Right atrium auricular region (tissue), 2 donors: Measurements from ENCODE around the gene CYTH3. TPM values are rescaled to one million over a fixed set of nuclear protein-coding genes. Genes with fewer than 3 reads are reported as not detected.
"Not testable (repeated sequence)": the region's sequence is repeated elsewhere in the genome, so short reads cannot be mapped to it uniquely, and the experiment has no call there.

ENCODE experiments used
- DNase-seq: peaks from one replicate; pipeline ENCODE4 v3.0.0-alpha.2; 2019; ENCODE audit warnings: low spot score
- H3K27ac ChIP-seq, 2 donors: fragments of 200-600 bp; sonication (generic); 1 replicate in 1 of 2; 2 replicates in 1 of 2; pipeline ENCODE4 v1.5.1; 2016 to 2019
- H3K27me3 ChIP-seq, 2 donors: fragments of 200-600 bp; sonication (generic); one replicate each; pipeline versions ENCODE4 v1.5.1 to v1.6.0; 2017 to 2019
- H3K36me3 ChIP-seq: fragments of 200-600 bp; sonication (generic); one replicate; pipeline ENCODE4 v1.5.1; 2016
- H3K4me1 ChIP-seq, 2 donors: fragments of 200-600 bp; sonication (generic); one replicate each; pipeline versions ENCODE4 v1.5.1 to v1.6.0; 2017 to 2019
- H3K4me3 ChIP-seq, 2 donors: fragments of 200-600 bp; sonication (generic); 1 replicate in 1 of 2; 2 replicates in 1 of 2; pipeline ENCODE4 v1.5.1; 2017 to 2019; ENCODE audit warnings: mild to moderate bottlenecking in 1 of 2, moderate library complexity in 1 of 2
- H3K9me3 ChIP-seq, 2 donors: fragments of 200-600 bp; sonication (generic); one replicate each; pipeline ENCODE4 v1.5.1; 2019
- total RNA-seq, 2 donors: library from RNA; depleted of rRNA; stranded (reverse); fragments of >200 nt; gene quantifications; one replicate each; pipeline ENCODE4 v1.1.0, GENCODE V29; 2016
- TF ChIP-seq, protein P1 (sequence below), 2 donors: fragments of 200-600 bp; sonication (generic); IDR thresholded peaks; one replicate each; pipeline ENCODE4 v1.5.1; 2019; ENCODE audit warnings: antibody characterized with exemption in 2 of 2

Gene CYTH3
- total RNA-seq, 2 donors from 2014 or later = 27.2 to 34.0 TPM

DNA sequence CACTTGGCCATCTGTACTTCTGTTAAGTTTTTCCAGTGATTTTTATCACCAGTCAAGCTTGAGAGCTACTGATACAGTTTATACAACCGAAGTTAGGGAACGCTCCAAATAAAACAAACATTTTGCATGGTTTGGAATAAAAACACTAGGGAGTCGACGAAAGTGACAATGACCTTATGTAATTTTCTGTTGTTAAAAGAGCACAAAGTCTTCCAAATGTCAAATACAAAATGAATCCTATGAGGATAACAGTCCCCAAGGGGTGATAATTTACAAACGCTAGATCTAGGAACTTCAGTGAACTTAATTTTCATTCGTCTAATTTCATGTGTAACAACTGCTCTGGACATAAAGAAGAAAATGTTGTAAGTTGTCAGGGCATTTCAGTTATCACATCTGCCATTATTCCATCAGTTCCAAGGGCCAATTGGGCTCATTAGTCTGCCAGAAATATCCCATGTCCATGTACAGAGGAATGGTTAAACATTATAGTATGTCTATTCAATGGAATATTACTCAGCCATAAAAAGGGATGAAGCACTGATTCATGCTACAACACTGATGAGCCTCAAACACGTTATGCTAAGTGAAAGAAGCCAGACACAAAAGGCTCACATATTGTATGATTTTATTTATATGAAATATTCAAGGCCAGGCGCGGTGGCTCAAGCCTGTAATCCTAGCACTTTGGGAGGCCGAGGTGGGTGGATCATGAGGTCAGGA, 38.0 kb upstream of the CYTH3 start:
- no peaks in the 10 kb centered on the region for H3K36me3 ChIP-seq
- no peak overlapping the region for H3K27ac ChIP-seq
- DNase-seq = no peak

DNA sequence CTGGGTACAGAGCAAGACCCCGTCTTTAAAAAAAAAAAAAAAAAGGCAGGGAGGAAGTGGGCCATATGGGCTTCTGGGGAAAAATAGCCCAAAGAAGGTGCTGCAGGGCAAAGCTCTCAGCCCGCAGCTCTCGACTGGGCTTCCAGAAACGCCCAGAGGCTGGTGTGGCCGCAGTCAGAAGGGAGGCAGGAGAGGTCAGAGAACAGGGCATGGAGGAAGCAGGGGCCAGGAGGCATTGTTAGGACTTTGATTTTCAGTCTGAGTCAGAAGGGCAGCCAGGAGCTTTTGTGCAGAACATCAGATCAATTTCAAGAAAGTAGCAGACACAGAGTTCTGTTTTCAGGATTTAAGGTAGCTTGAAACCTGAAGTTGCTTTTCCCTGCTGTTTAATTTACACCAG, 35.3 kb upstream of the CYTH3 start:
- Histone ChIP-seq H3K4me3 (no peak overlapping the region), H3K36me3 (no peaks in the 10 kb centered on the region), H3K4me1 (no peaks in the 10 kb centered on the region), H3K9me3 (no peaks in the 10 kb centered on the region), H3K27ac (no peak overlapping the region), H3K27me3 (no peaks in the 10 kb centered on the region)
- DNase-seq = no peak
- TF ChIP-seq, protein P1, sequence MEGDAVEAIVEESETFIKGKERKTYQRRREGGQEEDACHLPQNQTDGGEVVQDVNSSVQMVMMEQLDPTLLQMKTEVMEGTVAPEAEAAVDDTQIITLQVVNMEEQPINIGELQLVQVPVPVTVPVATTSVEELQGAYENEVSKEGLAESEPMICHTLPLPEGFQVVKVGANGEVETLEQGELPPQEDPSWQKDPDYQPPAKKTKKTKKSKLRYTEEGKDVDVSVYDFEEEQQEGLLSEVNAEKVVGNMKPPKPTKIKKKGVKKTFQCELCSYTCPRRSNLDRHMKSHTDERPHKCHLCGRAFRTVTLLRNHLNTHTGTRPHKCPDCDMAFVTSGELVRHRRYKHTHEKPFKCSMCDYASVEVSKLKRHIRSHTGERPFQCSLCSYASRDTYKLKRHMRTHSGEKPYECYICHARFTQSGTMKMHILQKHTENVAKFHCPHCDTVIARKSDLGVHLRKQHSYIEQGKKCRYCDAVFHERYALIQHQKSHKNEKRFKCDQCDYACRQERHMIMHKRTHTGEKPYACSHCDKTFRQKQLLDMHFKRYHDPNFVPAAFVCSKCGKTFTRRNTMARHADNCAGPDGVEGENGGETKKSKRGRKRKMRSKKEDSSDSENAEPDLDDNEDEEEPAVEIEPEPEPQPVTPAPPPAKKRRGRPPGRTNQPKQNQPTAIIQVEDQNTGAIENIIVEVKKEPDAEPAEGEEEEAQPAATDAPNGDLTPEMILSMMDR (IDR thresholded peaks at IDR 0.05) = no peak

More for the DNA sequence above, 38.0 kb upstream of the CYTH3 start:
- TF ChIP-seq, protein P1 (IDR thresholded peaks at IDR 0.05) = no peak
- Histone ChIP-seq H3K27me3 (no peaks in the 10 kb centered on the region), H3K4me1 (no peaks in the 10 kb centered on the region), H3K4me3 (no peak overlapping the region), H3K9me3 (no peaks in the 10 kb centered on the region)

DNA sequence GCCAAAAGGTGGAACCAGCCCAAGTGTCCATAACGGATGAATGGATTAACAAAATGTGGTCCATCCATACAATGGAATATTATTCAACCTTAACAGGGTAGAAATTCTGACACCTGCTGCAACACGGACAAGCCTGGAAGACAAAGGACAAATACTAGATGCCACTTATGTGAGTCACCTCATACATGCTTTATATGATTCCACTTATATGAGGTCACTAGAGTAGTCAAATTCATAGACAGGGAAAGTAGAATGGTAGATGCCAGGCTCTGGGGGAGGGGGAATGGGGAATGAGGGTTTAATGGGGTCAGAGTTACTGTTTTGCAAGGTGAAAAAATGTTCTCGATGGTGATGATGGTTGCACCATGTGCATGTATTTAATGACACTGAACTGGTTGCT, 34.0 kb upstream of the CYTH3 start:
- H3K9me3 ChIP-seq = no peaks in the 10 kb centered on the region
- H3K36me3 ChIP-seq = no peaks in the 10 kb centered on the region
- no peaks in the 10 kb centered on the region for H3K27me3 ChIP-seq
- H3K4me1 ChIP-seq = no peaks in the 10 kb centered on the region
- TF ChIP-seq, protein P1 (IDR thresholded peaks at IDR 0.05) = no peak
- no peak overlapping the region for H3K27ac ChIP-seq
- H3K4me3 ChIP-seq = no peak overlapping the region
- DNase-seq = no peak

DNA sequence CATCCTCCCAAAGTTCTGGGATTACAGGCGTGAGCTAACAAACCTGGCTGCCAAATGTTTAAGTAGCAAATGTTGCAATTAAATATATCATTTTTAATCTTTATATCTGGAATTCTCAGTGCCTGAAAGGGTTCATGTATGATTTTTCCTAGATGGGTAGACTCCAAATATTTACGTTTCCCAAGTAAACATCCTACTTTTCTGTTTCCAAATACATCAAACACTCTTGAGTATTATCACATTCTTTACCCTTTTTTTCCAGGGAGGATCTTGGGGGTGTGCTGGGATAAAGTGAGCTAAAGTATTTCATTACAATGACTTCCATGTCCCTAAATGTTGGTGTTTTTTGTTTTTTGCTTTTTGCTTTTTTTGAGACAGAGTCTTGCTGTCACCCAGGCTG, 32.9 kb upstream of the CYTH3 start:
- Histone ChIP-seq H3K9me3 (no peaks in the 10 kb centered on the region), H3K27ac (no peak overlapping the region), H3K4me3 (no peak overlapping the region), H3K27me3 (no peaks in the 10 kb centered on the region), H3K4me1 (no peaks in the 10 kb centered on the region), H3K36me3 (no peaks in the 10 kb centered on the region)
- DNase-seq = no peak
- TF ChIP-seq, protein P1 (IDR thresholded peaks at IDR 0.05) = no peak

DNA sequence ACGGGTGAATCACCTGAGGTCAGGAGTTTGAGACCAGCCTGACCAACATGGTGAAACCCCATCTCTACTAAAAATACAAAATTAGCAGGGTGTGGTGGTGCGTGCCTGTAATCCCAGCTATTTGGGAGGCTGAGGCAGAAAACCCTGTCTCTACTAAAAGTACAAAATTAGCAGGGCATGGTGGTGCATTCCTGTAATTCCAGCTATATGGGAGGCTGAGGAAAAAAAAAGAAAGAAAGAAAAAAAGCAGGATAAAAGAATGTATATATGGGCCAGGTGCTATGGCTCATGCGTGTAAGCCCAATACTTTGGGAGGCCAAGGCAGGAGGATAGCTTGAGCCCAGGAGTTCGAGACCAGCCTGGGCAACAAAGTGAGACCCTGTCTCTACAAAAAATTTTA, 29.0 kb upstream of the CYTH3 start:
- not testable (repeated sequence) for H3K4me1 ChIP-seq, H3K4me3 ChIP-seq, DNase-seq

DNA sequence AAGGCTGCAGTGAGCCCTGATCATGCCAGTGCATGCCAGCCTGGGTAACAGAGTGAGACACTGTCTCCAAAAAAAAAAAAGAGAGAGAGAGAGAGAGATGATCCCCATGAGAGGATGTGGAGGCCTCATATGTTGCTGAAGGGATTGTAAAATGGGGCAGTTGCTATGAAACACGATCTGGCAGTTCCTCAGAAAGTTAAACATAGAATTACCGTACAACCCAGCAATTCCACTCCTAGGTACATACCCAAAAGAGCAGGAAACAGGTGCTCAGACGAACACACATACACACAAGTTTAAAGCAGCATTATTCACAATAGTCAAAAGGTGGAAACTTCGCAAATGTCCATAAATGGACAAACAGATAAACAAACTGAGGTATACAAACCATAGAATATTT, 27.4 kb upstream of the CYTH3 start:
- TF ChIP-seq, protein P1 (IDR thresholded peaks at IDR 0.05) = no peak
- no peaks in the 10 kb centered on the region for H3K36me3 ChIP-seq
- no peak overlapping the region for H3K27ac ChIP-seq
- H3K4me3 ChIP-seq = no peak overlapping the region
- no peaks in the 10 kb centered on the region for H3K9me3 ChIP-seq
- DNase-seq = no peak
- H3K27me3 ChIP-seq = no peaks in the 10 kb centered on the region
- no peaks in the 10 kb centered on the region for H3K4me1 ChIP-seq

More for the DNA sequence above, 29.0 kb upstream of the CYTH3 start:
- H3K9me3 ChIP-seq, H3K36me3 ChIP-seq, H3K27me3 ChIP-seq, H3K27ac ChIP-seq: not testable (repeated sequence)
